Heart right ventricle (tissue), 16 donors: ENCODE measurements around the gene DGCR2. TPM values are rescaled to one million over a fixed set of nuclear protein-coding genes. Genes with fewer than 3 reads are reported as not detected.

Source experiments
- ATAC-seq, 8 donors: fragments of 200-7000 bp; cut with Tn5 transposase; one replicate each; pipeline ENCODE4 v1.9.1; 2020; ENCODE audit warnings: mild to moderate bottlenecking in 8 of 8, moderate library complexity in 8 of 8, moderate number of reproducible peaks in 1 of 8
- DNase-seq, 2 donors: peaks; one replicate each; pipeline ENCODE4 v3.0.0-alpha.2; 2020
- H3K27ac ChIP-seq, 10 donors: fragments of 200-600 bp; sonication (generic) in 2 of 10; one replicate each; pipeline versions ENCODE4 v1.5.0 to v1.8.0; 2020 to 2022; ENCODE audit warnings: mild to moderate bottlenecking in 3 of 10
- H3K27me3 ChIP-seq, 7 donors: fragments of 200-600 bp; one replicate each; pipeline ENCODE4 v1.8.0; 2021 to 2022; ENCODE audit warnings: mild to moderate bottlenecking in 2 of 7
- H3K36me3 ChIP-seq, 9 donors: fragments of 200-600 bp; sonication (generic) in 1 of 9; one replicate each; pipeline versions ENCODE4 v1.5.0 to v1.8.0; 2020 to 2022; ENCODE audit warnings: mild to moderate bottlenecking in 2 of 9
- H3K4me1 ChIP-seq, 9 donors: fragments of 200-600 bp; sonication (generic) in 1 of 9; one replicate each; pipeline versions ENCODE4 v1.5.0 to v1.8.0; 2020 to 2022; ENCODE audit warnings: mild to moderate bottlenecking in 4 of 9
- H3K4me3 ChIP-seq, 10 donors: fragments of 200-600 bp; sonication (generic) in 2 of 10; one replicate each; pipeline versions ENCODE4 v1.5.0 to v1.8.0; 2020 to 2022; ENCODE audit warnings: mild to moderate bottlenecking in 7 of 10, moderate library complexity in 2 of 10
- H3K9me3 ChIP-seq, 11 donors: fragments of 200-600 bp in 10 of 11; sonication (generic) in 2 of 11; one replicate each; pipeline versions ENCODE4 v1.5.0 to v1.8.0; 2013 to 2022; ENCODE audit warnings: mild to moderate bottlenecking in 2 of 11, control low read depth in 1 of 11, moderate library complexity in 1 of 11
- WGBS, 2 donors: extraction: QIAGEN DNeasy Blood & Tissue Kit; methylation state at CpG; one replicate each; pipeline ENCODE4 v1.1.7; 2013; ENCODE audit warnings: inconsistent platforms in 1 of 2; 5-methylcytosine and 5-hydroxymethylcytosine counted together
- intact Hi-C, 10 donors: fragments of 100-400 bp; cut with DNase I; formaldehyde crosslinking; loops; one replicate each; pipeline versions ENCODE4 v1.11.1 to v1.14.2; 2022
- polyA plus RNA-seq, 2 donors: library from polyadenylated mRNA; stranded (reverse); fragments of 200-250 nt; gene quantifications; one replicate each; pipeline ENCODE4 v1.2.3, GENCODE V29; 2013
- total RNA-seq, 10 donors: library from RNA; stranded (reverse); fragmentation: NEBNext Ultra II Directional in 3 of 10; extraction: Animal tissue kit (Norgen Biotek cat#: 25700) in 3 of 10; gene quantifications; one replicate each; pipeline versions ENCODE4 v1.2.1 to v1.2.4, GENCODE V29; 2021 to 2023
- TF ChIP-seq, protein P1 (sequence below), 9 donors: fragments of 200-600 bp; sonication (generic) in 2 of 9; IDR thresholded peaks; one replicate each; pipeline versions ENCODE4 v1.5.0 to v1.8.0; 2021 to 2022; ENCODE audit warnings: antibody characterized with exemption in 9 of 9, mild to moderate bottlenecking in 5 of 9, moderate library complexity in 1 of 9
- donor health status: Arrhythmogenic right ventricular cardiomyopathy.
- donor health status: ischemic (EF 13 %, LVEDD 7.1; RV severe dilation, severe dysfunction).
- donor health status: healthy with polysubstance abuse.
- donor health status: DM: no; HTN: yes; CAD: no.
- donor health status: DM: no; HTN: no; CAD: no.
- donor health status: ischemic (EF 25% LVEDD 6.9; RV normal size, moderate dysfunction).
- donor health status: ischemic (EF 25% LVEDD 5.7; RV mildly dilated, moderate dysfunction).
- donor health status: healthy.
- donor health status: DM: yes; HTN: yes; CAD: no.
- donor health status: Ischemic cardiomyopathy.
- donor health status: ischemic (EF 35%, LVEDD 5.7; RV mildly dilated, moderate dysfunction).
- donor health status: nonischemic (EF 11% LVEDD 7.7; RV severe dilation, severe dysfunction).
- donor health status: DM: yes; HTN: yes; CAD: no.
- donor health status: PGD.
- donor health status: ischemic (EF 29% LVEDD 5.4; RV normal size, mild dysfunction).
- donor health status: nonischemic (EF 23%, LVEDD 6.1; RV moderate dilation, normal function).

DGCR2 gene
- total and polyA plus RNA-seq, 12 donors: 17.0 to 58.0 (median 39.1) TPM

DNA sequence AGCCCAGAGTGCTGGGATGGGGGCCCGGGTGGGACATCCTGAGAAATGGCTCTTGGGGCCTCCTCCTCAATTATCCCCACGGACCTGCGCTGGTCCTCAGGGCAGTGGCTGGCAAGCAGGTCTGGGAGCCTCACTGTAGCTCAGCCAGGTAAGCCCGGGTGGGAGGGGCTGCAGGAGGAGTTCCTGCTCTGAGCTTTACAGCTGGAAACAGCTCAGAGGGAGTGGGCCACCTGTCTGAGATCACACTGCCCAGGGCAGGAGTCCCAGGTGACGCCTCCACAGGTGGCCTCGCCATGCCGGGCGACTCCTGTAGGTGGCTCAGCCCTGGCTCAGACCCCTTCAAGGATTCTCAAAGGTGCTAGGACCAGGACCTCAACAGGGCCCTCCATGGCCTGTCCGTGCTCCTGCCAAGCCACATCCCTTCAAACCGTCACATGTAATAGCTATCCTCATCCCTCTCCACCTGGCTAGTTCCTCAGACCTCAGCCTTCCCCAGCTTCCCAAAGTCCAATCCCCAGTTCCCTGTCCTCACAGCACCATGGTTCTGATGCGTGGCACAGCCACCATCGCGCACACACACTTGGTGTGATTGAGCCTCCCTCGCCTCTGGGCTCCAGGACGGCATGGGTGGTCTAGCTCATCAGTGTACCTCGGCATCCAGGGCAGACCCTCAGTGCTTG, 5.3 kb upstream of the DGCR2 start:
- intact Hi-C loops: no loop called here
- TF ChIP-seq, protein P1, sequence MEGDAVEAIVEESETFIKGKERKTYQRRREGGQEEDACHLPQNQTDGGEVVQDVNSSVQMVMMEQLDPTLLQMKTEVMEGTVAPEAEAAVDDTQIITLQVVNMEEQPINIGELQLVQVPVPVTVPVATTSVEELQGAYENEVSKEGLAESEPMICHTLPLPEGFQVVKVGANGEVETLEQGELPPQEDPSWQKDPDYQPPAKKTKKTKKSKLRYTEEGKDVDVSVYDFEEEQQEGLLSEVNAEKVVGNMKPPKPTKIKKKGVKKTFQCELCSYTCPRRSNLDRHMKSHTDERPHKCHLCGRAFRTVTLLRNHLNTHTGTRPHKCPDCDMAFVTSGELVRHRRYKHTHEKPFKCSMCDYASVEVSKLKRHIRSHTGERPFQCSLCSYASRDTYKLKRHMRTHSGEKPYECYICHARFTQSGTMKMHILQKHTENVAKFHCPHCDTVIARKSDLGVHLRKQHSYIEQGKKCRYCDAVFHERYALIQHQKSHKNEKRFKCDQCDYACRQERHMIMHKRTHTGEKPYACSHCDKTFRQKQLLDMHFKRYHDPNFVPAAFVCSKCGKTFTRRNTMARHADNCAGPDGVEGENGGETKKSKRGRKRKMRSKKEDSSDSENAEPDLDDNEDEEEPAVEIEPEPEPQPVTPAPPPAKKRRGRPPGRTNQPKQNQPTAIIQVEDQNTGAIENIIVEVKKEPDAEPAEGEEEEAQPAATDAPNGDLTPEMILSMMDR (IDR thresholded peaks at IDR 0.05): no peak
- H3K9me3 ChIP-seq: no peaks in the 10 kb centered on the region
- peaks cover 3 to 8% (median 6%) of the 10 kb centered on the region in 9 donors for H3K4me1 ChIP-seq
- DNase-seq (peak in 1 of 2 donors; percentile 6), ATAC-seq (no peak)
- H3K27ac ChIP-seq: no peak overlapping the region
- H3K4me3 ChIP-seq: no peak overlapping the region
- no peaks in the 10 kb centered on the region for H3K27me3 ChIP-seq
- H3K36me3 ChIP-seq: peaks cover 0 to 9% (median 0%) of the 10 kb centered on the region in 9 donors
- 92 to 94% methylated on average over 16 of the region's 16 CpGs for WGBS, 2 donors

DNA sequence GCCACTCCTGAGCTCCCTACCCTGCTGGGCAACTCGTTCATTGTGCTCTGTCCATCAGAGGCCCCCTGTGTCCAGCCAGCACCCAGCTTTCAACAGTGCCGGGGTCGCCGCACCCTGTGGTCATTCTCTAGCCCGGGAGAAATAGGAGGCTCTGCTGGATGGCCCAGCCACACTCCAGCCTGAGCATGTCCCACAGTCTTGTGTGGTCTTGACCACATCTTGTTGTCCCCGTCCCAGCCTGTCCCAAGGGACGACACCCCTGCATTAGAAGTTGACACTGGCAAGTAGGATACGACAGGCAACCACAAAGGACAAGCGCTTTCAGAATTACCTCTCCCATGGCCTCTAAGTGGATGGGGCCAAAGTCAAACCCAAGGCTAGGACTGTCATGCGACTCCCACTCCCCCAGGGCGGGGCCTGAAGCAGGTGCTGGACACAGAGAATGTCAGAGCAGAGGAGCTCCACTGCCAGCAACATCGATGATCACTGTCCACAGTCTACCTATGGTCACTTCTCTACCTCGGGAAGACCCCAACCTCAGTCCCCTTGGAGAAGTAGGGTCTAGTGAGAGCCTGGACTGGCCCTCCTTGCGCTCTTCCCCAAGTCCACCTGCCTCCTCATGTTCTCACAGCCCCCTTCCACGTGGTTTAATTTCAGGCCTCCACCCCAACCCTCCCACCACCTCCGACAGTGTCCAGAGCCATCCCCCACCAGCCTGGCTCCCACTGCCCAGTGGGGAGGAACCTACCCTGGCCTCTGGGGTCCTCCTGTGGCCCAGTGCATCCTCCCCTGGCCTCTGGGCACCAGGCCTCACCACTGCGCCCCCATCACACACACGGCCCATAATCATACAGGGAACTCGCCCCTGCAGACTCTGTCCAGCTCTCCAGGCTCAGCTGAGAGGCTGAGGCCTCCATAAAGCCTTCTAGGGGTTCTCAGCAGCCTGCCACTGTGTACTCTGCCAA, 4.4 kb upstream of the DGCR2 start:
- ATAC-seq: no peak
- Histone ChIP-seq H3K36me3 (peaks cover 0 to 3% (median 0%) of the 10 kb centered on the region in 9 donors), H3K4me3 (no peak overlapping the region), H3K9me3 (no peaks in the 10 kb centered on the region), H3K4me1 (peaks cover 4 to 8% (median 6%) of the 10 kb centered on the region in 9 donors), H3K27ac (no peak overlapping the region), H3K27me3 (no peaks in the 10 kb centered on the region)
- WGBS, 2 donors: 89 to 91% methylated on average over 19 of the region's 19 CpGs
- intact Hi-C loops: no loop called here
- DNase-seq: peak in 1 of 2 donors; percentile 3
- TF ChIP-seq, protein P1 (IDR thresholded peaks at IDR 0.05): no peak

DNA sequence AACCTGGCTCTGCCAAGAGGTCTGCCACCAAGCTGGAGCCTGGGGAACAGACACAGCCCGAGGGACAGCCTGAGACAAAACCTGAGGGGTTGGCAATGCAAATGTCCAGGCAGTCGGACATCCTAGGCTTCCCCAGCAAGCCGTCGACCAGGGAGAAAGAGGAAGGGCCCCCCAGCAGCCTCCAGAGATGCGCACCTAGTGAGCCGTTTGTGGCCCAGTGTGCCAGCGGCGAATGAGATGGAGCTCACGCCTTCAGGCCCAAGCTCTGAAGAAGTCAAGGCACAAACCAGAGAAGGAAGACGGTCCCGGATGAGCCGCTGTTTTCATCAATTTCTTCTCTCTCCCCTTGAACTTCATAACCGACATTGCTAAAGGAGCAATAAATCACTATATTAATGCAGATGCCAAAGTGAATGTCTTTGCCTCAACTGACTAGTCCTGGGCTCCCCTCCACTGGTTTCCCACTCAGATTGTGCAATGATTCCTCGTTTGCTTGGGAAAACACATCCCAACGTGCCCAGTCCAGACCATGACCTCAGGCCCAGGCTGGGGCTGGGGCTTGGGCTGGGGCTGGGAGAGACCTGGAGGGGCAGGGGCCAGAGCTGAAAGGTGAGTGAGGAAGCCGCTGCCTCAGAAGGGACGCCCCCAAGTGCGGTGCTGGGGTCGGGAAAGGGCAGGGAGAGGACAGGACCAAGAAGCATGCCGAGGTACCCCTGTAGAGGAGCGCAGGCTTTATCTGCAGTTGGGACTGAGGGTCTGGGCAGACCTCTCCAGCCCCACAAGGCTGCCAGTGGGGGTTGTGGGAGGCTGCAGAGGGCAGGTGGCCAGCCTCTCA, 3.5 kb upstream of the DGCR2 start:
- WGBS, 2 donors: 87 to 89% methylated on average over 21 of the region's 21 CpGs
- Histone ChIP-seq H3K9me3 (no peaks in the 10 kb centered on the region), H3K27me3 (no peaks in the 10 kb centered on the region), H3K4me1 (peaks cover 8 to 17% (median 14%) of the 10 kb centered on the region in 9 donors), H3K4me3 (no peak overlapping the region), H3K27ac (no peak overlapping the region), H3K36me3 (no peaks in the 10 kb centered on the region)
- TF ChIP-seq, protein P1 (IDR thresholded peaks at IDR 0.05): no peak
- no peak for DNase-seq
- intact Hi-C loops: no loop called here
- no peak for ATAC-seq

DNA sequence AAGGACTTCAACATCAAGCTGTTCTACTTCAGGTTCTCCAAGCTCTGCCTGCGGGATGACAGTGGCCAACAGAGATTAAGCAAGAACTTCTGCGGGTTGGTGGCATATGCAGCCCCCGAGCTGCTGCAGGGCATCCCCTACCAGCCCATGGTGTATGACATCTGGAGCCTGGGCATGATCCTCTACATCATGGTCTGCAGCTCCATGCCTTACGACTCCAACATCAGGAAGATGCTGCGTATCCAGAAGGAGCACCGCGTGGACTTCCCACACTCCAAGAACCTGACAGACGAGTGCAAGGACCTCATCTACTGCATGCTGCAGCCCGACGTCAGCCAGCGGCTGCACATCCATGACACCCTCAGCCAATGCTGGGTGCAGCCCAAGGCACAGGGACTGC, 2.8 kb upstream of the DGCR2 start:
- Histone ChIP-seq H3K4me3 (no peak overlapping the region), H3K9me3 (no peaks in the 10 kb centered on the region), H3K27ac (no peak overlapping the region), H3K36me3 (peaks cover 0 to 4% (median 0%) of the 10 kb centered on the region in 9 donors), H3K4me1 (peaks cover 15 to 24% (median 21%) of the 10 kb centered on the region in 9 donors), H3K27me3 (no peaks in the 10 kb centered on the region)
- ATAC-seq (no peak), DNase-seq (no peak)
- intact Hi-C loops: no loop called here
- TF ChIP-seq, protein P1 (IDR thresholded peaks at IDR 0.05): no peak
- 93 to 94% methylated on average over 11 of the region's 11 CpGs for WGBS, 2 donors
